Measurements from ENCODE around the gene THAP2.

DNA sequence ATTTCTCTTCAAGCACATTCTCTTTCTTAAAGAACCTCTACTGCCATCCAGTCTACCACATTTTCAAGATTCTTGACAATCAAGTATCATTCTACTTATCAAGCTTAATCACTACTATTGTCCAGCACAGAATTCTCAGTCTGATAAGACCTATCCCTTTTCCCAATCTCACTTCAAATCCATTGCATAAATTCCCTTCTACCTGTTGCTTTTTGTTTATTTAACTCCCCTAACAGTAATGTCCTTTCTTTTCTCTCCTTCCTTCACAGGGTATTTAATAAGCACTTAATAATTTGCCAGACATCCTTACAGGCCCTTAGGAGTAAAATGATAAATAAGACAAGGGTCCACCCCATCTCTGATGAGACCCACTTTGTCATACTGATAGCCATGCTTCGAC is 42.2 kb upstream of the THAP2 start:
- no peak for TF ChIP-seq POLR2A (IDR thresholded peaks at IDR 0.05)
- TF ChIP-seq CTCF (IDR thresholded peaks at IDR 0.05 in 8 of 11, conservative IDR thresholded peaks at IDR 0.05 in 3 of 11): no peak
- no peak for TF ChIP-seq POLR2AphosphoS5 (IDR thresholded peaks at IDR 0.05)
